NT2/D1 (cell line): Measurements from ENCODE around the gene HDAC10.

Experiments used
- DNase-seq: peaks from one replicate; pipeline ENCODE4 v3.0.0-alpha.2; 2011; ENCODE audit warnings: low read depth, low spot score
- H3K27me3 ChIP-seq: 2 replicates; pipeline ENCODE4 v1.6.0; 2011; ENCODE audit warnings: mild to moderate bottlenecking; ENCODE audit not compliant: insufficient read length, insufficient read depth
- H3K36me3 ChIP-seq: 2 replicates; pipeline ENCODE4 v1.6.1; 2011; ENCODE audit warnings: mild to moderate bottlenecking, low read length, mixed read lengths; ENCODE audit not compliant: insufficient read depth, insufficient read length
- H3K4me1 ChIP-seq: 2 replicates; pipeline ENCODE4 v1.5.1; 2011; ENCODE audit not compliant: insufficient read depth, insufficient read length
- H3K4me3 ChIP-seq: 2 replicates; pipeline ENCODE4 v1.5.1; 2011; ENCODE audit warnings: low read depth; ENCODE audit not compliant: insufficient read length
- H3K9ac ChIP-seq: 2 replicates; pipeline ENCODE4 v1.6.0; 2011; ENCODE audit warnings: low read depth; ENCODE audit not compliant: insufficient read length
- H3K9me3 ChIP-seq: 2 replicates; pipeline ENCODE4 v1.5.1; 2011; ENCODE audit warnings: mild to moderate bottlenecking, low read length; ENCODE audit not compliant: insufficient read depth
- SUZ12 ChIP-seq: IDR thresholded peaks from 2 replicates; pipeline ENCODE4 v1.6.1; 2011; ENCODE audit not compliant: insufficient read length, insufficient read depth; ENCODE audit errors: extremely low read depth
- YY1 ChIP-seq: IDR thresholded peaks from 2 replicates; pipeline ENCODE4 v1.6.1; 2011; ENCODE audit not compliant: insufficient read length, insufficient read depth
- ZNF274 ChIP-seq: IDR thresholded peaks from 2 replicates; pipeline ENCODE4 v1.6.1; 2011; ENCODE audit warnings: mild to moderate bottlenecking, low read depth, low read length

Gene HDAC10

GRCh38 chr22:50266994-50267393 lies 15.9 kb upstream of the HDAC10 start:
- H3K27me3 ChIP-seq = peaks cover 25% of the 10 kb centered on the region
- H3K9me3 ChIP-seq = no peaks in the 10 kb centered on the region; the same call in 1 of the 2 replicates
- no peak overlapping the region for H3K4me3 ChIP-seq
- H3K4me1 ChIP-seq = peaks cover 16% of the 10 kb centered on the region
- H3K36me3 ChIP-seq = no peaks in the 10 kb centered on the region
- no peak for TF ChIP-seq SUZ12
- no peak for TF ChIP-seq YY1
- no peak for TF ChIP-seq ZNF274
- no peak overlapping the region for H3K9ac ChIP-seq
- DNase-seq = no peak

DNA sequence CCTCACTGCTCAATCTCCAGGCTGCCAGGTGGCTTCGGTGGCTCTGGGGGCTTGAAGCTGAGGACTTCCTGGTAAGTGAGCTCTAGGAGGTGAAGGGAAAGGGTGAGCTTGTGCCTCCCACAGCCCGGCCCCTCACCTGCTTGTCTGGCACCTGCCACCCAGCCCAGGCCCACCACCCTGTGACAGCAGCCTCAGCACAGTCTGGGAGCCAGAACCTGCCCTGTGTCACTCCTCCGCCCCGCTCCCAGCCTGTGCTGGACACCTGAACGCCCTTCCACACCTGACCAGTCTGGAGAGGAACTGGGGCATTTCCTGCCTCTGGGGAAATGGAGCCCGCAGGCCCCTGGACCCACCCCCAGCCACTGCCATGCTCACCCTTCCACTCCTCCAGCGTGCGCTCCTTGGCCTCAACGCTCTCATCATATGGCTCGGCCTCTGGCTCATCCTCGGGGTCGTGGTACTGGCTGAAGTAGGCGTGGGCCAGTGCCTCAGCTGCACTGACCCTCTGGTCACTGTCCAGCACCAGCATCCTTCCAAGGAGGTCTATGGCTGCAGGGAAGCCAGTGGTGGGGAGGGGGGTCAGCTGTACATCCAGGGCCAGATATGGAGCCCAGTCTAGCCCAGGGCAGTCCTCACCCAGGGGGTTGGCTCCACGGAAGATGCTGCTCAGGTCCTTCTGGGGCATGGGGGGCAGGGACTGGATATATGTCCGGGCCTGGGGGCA lies 14.0 kb upstream of the HDAC10 start:
- TF ChIP-seq ZNF274 = no peak
- no peak for TF ChIP-seq SUZ12
- TF ChIP-seq YY1 = no peak
- Histone ChIP-seq H3K9ac (no peak overlapping the region), H3K9me3 (no peaks in the 10 kb centered on the region; the same call in 1 of the 2 replicates), H3K36me3 (no peaks in the 10 kb centered on the region), H3K4me1 (peaks cover 17% of the 10 kb centered on the region), H3K27me3 (peaks cover 14% of the 10 kb centered on the region), H3K4me3 (no peak overlapping the region)
- no peak for DNase-seq

GRCh38 chr22:50264104-50264745 lies 13.2 kb upstream of the HDAC10 start:
- Histone ChIP-seq H3K9ac (no peak overlapping the region), H3K9me3 (no peaks in the 10 kb centered on the region; the same call in 1 of the 2 replicates), H3K27me3 (peaks cover 9% of the 10 kb centered on the region), H3K36me3 (no peaks in the 10 kb centered on the region), H3K4me3 (no peak overlapping the region), H3K4me1 (peaks cover 16% of the 10 kb centered on the region)
- DNase-seq = no peak
- TF ChIP-seq YY1 (no peak), SUZ12 (no peak), ZNF274 (no peak)

GRCh38 chr22:50262973-50263617 lies 12.0 kb upstream of the HDAC10 start:
- DNase-seq = no peak
- TF ChIP-seq SUZ12 (no peak), ZNF274 (no peak), YY1 (no peak)
- peaks cover 4% of the 10 kb centered on the region for H3K27me3 ChIP-seq

DNA sequence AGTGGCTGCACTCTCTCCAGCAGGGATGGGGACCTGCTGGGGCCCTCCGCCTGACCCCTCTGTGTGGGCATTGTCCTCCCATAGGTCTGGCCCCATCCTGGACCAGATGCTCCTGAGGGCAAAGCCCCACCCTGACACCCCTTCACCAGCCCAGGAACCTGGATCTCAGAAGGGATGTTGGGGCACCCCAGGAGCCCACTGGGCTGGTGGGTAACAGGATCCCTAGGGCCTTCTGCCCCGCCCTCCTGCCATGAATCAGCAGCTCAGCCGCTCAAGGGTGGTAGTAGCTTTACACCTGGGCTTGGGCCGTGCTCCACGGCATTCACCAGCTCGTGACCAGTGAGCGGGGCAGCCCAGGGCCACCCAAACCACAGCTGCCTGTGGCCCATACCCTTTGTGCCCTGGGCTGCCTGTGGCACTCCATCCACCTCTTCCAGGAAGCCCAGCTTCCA lies 11.4 kb upstream of the HDAC10 start:
- peak overlapping the region; percentile 66 for H3K9ac ChIP-seq
- no peak overlapping the region for H3K4me3 ChIP-seq
- no peak for DNase-seq
- H3K27me3 ChIP-seq = peaks cover 4% of the 10 kb centered on the region
- no peaks in the 10 kb centered on the region for H3K36me3 ChIP-seq
- H3K4me1 ChIP-seq = peaks cover 19% of the 10 kb centered on the region
- TF ChIP-seq SUZ12 = no peak
- no peak for TF ChIP-seq YY1
- no peak for TF ChIP-seq ZNF274
- H3K9me3 ChIP-seq = no peaks in the 10 kb centered on the region; the same call in 1 of the 2 replicates

More at GRCh38 chr22:50262973-50263617, 12.0 kb upstream of the HDAC10 start:
- H3K9me3 ChIP-seq = no peaks in the 10 kb centered on the region; the same call in 1 of the 2 replicates
- H3K9ac ChIP-seq = peak overlapping the region; percentile 36
- H3K4me3 ChIP-seq = no peak overlapping the region
- peaks cover 19% of the 10 kb centered on the region for H3K4me1 ChIP-seq
- no peaks in the 10 kb centered on the region for H3K36me3 ChIP-seq

DNA sequence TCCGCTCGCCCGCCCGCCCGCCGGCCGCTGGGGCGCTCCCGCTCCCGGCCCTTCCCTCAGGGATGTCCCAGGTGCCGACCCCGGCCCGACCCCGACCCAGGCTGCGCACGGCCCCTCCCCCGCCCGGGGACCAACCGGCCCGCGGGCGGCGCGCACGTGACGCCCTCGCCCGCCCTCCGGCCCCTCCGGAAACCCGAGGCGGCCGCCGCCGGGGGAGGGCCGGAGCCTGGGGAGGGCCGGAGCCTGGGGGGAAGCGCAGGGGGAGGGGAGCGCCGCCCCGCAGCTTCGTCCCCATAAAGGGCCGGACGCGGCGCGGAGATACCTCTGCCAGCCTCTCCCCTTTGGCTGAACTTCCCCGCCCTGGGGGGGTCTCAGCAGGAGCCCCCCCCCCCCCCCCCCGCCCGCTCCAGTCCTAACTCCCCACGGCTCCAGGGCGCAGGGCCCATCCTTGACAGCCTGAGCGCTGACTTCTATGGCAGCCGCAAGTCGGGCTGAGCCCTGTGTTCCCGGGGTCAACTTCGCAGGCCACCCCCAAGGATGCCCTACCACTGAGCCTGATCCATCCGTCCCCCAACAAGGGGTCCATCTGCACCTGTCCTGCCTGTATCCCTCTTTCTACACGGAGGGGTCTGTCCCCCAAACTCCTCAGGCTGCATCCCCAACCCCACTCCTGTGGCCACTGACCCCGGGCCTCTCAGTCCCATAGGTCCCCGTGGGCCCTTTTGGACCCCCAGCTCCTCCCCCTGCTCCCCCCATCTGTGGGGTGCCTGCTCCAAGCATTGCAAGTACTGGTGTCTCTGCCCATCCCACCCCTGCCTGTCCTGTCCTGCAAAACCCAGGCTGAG lies 10.8 kb upstream of the HDAC10 start, which contains the start of gene MAPK12:
MAPK12 (minus strand) TSS at position 69 of the 845 bp plus-strand sequence. CDS start 174 bp downstream, outside the sequence.
- H3K4me3 ChIP-seq = peak within 1 kb of the TSS; percentile 56
- no peaks in the 10 kb centered on the region; the same call in 1 of the 2 replicates for H3K9me3 ChIP-seq
- H3K4me1 ChIP-seq = peaks cover 19% of the 10 kb centered on the region
- peaks cover 4% of the 10 kb centered on the region for H3K27me3 ChIP-seq
- H3K9ac ChIP-seq = peak within 1 kb of the TSS; percentile 80
- no peaks in the 10 kb centered on the region for H3K36me3 ChIP-seq
- no peak for TF ChIP-seq YY1
- no peak for DNase-seq
